Astrocyte (in vitro differentiated cells and primary cell): ENCODE data around the gene EFCAB6.

Source experiments
- CTCF ChIP-seq: IDR thresholded peaks from 2 replicates; pipeline ENCODE4 v1.5.1; 2011; ENCODE audit warnings: low read depth, mild to moderate bottlenecking, inconsistent platforms, low read length, moderate library complexity; ENCODE audit not compliant: insufficient read depth
- EZH2 ChIP-seq: IDR thresholded peaks from 2 replicates; pipeline ENCODE4 v1.6.1; 2012; ENCODE audit warnings: mild to moderate bottlenecking, low read length, inconsistent platforms; ENCODE audit not compliant: insufficient read depth

- no peak for TF ChIP-seq CTCF
- no peak for TF ChIP-seq EZH2
These were observed 11.3 kb upstream of the EFCAB6 start for GRCh38 chr22:43823353-43823908.
